Erythroblast (primary cell): ENCODE data around the gene ADAMTS18.

ENCODE experiments used
- GATA1 ChIP-seq: IDR thresholded peaks from 2 replicates; pipeline ENCODE4 v1.6.1; 2011; ENCODE audit warnings: low read depth, mild to moderate bottlenecking, control low read depth, low read length, moderate library complexity
- POLR2A ChIP-seq: IDR thresholded peaks from 2 replicates; pipeline ENCODE4 v1.6.1; 2011; ENCODE audit warnings: mild to moderate bottlenecking, low read length

GRCh38 chr16:77393955-77394354 is 40.9 kb downstream of the ADAMTS18 start:
- TF ChIP-seq POLR2A = no peak
- TF ChIP-seq GATA1 = no peak
